GM19467 (cell line): ENCODE measurements around the gene LZIC.
"Not testable (repeated sequence)": the region's sequence is repeated elsewhere in the genome, so short reads cannot be mapped to it uniquely, and the experiment has no call there.

ENCODE experiments used
- ATAC-seq: cut with Tn5 transposase; IDR thresholded peaks from one replicate; pipeline ENCODE4 v1.9.1; 2021; ENCODE audit warnings: mild to moderate bottlenecking, moderate library complexity; ENCODE audit not compliant: unreplicated experiment

Gene LZIC

GRCh38 chr1:9942939-9943788 lies at the start of gene LZIC, which contains the start of gene NMNAT1:
Gene LZIC, minus strand, starts transcription at chr1:9943391. Its CDS starts 6,772 bp downstream, at chr1:9936619.
Gene NMNAT1, plus strand, starts transcription at chr1:9943475. Its CDS starts 28,599 bp downstream, at chr1:9972074.
- peak; percentile 93 for ATAC-seq

- no peak for ATAC-seq
Measured at GRCh38 chr1:9992910-9993309, 49.7 kb upstream of the LZIC start.

GRCh38 chr1:9990944-9991343 lies 47.8 kb upstream of the LZIC start:
- ATAC-seq, result no peak

- no peak for ATAC-seq
Measured at GRCh38 chr1:9989773-9990172, 46.6 kb upstream of the LZIC start.

GRCh38 chr1:9985001-9985400 lies 41.8 kb upstream of the LZIC start:
- ATAC-seq, result no peak

GRCh38 chr1:9984253-9984652 lies 41.1 kb upstream of the LZIC start:
- no peak for ATAC-seq

- no peak for ATAC-seq
Measured at GRCh38 chr1:9960706-9961562, 17.7 kb upstream of the LZIC start.

- ATAC-seq, result no peak
Measured at GRCh38 chr1:9960011-9960410, 16.8 kb upstream of the LZIC start.

- ATAC-seq, result no peak
Measured at GRCh38 chr1:9957726-9958125, 14.5 kb upstream of the LZIC start.

- ATAC-seq, result no peak
Measured at GRCh38 chr1:9946315-9946714, 3.1 kb upstream of the LZIC start.

- no peak for ATAC-seq
Measured at GRCh38 chr1:9942399-9942938, 722 bp downstream of the LZIC start.

- no peak for ATAC-seq
Measured at GRCh38 chr1:9929431-9930385, 13.5 kb downstream of the LZIC start.

GRCh38 chr1:9927259-9927658 lies 15.9 kb downstream of the LZIC start:
- ATAC-seq, result no peak

GRCh38 chr1:9922342-9922741 lies 20.8 kb downstream of the LZIC start:
- ATAC-seq, result no peak

- no peak for ATAC-seq
Measured at GRCh38 chr1:9920606-9921005, 22.6 kb downstream of the LZIC start.

GRCh38 chr1:9917901-9918300 lies 25.3 kb downstream of the LZIC start:
- ATAC-seq, result no peak

- not testable (repeated sequence) for ATAC-seq
Measured at GRCh38 chr1:9917495-9917894, 25.7 kb downstream of the LZIC start.

- no peak for ATAC-seq
Measured at GRCh38 chr1:9916452-9916851, 26.7 kb downstream of the LZIC start.

GRCh38 chr1:9914610-9914937 lies 28.6 kb downstream of the LZIC start:
- no peak for ATAC-seq

- ATAC-seq, result no peak
Measured at GRCh38 chr1:9912264-9912936, 30.8 kb downstream of the LZIC start.
